GM21423 (cell line): Measurements from ENCODE around the gene ARMH2.

ENCODE experiments used
- ATAC-seq: cut with Tn5 transposase; IDR thresholded peaks from one replicate; pipeline ENCODE4 v1.9.1; 2021; ENCODE audit warnings: mild to moderate bottlenecking, moderate library complexity; ENCODE audit not compliant: unreplicated experiment

Gene ARMH2

DNA sequence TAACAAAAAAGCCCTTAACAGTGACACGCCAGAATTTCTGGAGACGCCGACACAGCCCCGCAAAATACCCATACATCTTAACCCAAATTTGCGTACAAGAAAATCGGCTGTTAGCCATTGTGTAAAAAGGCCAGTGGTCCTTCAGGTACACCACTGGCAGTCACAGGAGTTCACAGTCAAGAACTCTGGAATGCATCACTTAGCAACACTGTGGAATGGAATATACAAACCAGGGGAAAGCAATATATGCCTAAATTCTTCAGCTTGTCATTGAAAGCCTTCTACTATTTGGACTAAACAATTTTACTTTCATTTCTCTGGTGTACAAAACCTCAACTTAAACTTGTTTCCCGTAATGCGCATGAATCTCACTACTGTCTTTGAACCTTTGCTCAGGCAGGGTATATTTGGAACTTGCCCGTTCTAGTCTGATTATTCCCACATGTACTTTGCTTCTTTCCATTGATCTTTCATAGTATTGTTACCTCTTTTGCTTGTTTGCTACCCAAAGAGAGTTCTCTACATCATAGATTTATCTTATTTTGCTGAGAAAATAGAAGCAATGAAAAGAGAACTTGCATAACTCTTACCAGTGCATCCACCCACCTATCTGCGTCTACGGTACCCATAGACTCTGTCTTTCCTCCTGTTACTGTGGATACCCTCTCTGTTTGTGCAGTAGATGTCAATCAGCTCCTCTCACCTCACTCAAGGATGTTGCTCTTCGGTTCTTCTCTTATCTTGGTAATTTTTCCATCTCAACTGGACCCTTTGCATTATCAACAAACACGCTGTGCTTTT, at the start of gene ARMH2:
Gene ARMH2, minus strand, starts transcription at position 178 of the 801 bp plus-strand sequence. Its CDS starts 60 bp downstream, at position 118.
- no peak for ATAC-seq

DNA sequence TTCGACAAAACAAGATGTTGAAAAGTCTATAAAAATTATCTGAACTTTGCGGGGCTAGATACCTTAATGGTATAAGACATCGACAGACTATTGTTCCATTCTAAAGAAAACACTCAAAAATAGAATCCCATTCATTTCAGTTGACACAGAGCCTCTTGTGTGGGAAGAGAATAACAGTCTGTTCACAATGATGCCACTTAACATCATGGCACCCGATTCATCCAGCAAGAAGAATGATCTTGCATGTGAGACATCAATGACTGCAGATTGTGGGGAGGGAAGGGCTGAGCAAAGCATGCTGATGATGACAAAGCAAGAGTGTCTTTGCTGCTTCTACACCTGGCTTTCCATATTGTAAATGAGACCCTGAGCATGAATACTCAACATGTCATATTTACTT, 49.7 kb upstream of the ARMH2 start:
- ATAC-seq, result no peak

DNA sequence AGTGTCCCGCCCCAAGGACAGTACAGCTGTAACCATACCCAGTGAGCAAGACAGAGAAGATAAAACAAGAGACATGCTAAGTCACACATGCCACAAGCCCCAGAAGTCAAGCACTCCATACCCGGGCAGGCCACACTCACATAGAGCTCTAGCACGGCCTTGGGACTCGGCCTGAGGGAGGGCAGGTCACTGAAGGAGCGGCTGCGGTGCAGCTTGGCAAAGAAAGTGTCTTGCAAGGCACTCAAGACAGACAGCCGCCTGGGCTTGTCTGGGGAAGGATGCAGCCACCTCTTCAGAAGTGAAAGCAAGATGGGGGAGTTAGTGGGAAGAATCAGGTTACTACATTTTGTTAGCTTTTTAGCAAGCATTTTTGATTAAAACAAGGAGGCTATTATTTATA, 48.7 kb upstream of the ARMH2 start:
- ATAC-seq, result no peak

DNA sequence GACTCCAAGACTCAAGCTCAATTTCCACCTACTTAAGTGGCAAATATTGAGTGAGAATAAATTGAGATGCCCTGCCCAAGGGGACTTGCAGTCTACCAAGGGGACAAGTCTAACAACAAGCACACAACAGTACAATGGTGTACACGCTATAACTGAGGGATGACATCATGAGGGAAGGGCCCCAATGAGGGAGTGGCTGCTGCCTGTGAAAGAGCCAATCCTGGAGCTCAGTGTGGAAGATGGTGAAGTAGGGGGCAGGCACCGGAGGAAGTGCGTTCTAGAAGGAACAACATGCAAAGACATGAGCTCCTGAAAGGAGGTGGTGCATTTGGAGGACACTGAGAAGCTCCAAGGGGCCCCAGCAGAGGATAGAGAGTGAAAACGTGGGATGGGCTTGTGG, 46.9 kb upstream of the ARMH2 start:
- no peak for ATAC-seq

DNA sequence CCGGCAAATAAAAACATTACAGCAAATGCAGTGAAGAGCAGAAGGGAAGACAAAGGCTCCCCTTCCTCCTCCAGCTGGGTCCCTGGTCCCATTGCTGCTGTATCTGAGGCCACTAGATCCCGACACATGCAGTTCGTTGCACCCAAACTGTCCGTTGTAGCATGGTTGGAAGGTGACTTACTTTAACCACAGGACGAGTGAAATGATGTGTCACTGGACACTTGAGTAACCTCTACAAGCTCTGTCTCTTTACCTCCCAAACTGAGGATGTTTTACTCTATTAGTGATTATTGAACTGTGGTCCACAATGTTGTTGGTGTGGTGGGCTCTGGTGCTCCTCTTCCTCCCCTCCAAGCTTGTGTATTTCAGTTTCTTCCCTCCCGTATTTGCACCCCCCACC, 46.2 kb upstream of the ARMH2 start:
- no peak for ATAC-seq

DNA sequence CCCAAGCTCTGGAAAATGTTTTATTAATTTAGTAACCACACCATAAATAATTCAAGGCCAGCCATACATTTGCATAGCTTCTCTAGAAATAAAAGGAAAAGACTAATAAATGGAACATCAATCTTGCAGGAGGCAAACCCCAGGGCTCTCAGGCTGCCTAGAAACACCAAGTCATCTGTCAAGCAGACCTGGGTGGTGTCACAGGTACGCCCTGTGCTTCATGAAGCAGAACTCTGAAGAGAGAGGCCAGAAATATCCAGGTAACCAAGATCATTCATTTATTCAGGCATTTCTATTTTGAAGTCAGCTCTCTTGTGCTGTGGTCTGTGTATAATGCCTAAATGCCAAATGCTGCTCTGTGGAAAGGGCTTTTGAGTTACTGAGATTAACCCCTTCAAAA, 45.3 kb upstream of the ARMH2 start:
- ATAC-seq, result no peak

DNA sequence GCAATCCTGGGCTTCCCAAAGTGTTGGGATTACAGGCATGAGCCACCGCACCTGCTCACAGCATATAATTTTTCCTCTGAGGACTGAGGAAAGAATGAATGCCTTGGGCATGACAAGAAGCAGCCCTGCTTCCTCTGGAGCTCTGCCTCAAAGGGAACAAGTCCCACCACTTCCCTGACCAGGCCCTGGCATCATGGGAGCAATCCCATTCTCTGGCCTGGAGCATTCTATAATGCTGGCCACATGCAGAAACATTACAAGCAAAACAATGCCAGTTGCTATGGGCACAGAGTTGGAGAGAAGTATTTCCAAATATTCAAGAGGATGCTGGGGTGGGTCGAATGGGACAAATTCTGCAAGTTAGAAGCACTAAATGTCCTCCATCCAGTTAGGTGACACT, 41.5 kb upstream of the ARMH2 start:
- no peak for ATAC-seq

DNA sequence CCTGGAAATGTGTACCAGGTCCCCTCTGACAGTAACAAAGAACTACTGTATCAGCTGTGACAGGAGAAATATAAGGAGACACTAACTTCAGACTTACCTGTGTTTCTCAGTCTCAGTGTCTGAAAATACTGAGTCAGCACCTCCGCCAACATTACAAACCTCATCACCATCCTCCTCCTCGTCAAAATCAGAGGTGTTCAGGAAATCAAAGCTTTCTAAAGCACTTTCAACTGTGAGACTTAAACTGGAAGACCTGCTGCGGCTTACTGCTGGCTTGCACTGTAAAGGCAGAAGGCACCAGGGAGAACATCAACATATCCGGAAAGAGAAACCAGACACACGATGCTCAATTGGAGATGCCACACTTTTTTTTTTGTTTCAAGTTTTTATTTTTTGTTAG, 40.3 kb upstream of the ARMH2 start:
- no peak for ATAC-seq

DNA sequence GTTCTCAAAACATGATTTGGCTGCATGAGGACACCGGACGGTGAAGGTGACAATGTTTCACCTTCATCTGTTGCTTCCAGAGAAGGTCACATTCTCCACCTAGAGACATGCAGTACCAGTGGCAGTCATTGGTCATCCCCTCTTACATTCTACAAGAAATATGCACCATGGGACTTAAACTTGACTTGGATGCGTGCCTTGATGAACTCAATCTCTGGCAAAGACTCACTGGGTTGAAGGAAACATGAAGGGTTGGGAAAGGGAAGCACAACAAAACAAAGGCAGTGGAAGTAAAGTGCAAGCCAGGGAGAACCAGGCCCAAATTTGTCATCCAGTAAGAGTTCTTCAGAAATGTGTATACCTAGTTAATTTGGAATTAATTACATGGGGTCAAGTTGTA, 39.4 kb upstream of the ARMH2 start:
- no peak for ATAC-seq

DNA sequence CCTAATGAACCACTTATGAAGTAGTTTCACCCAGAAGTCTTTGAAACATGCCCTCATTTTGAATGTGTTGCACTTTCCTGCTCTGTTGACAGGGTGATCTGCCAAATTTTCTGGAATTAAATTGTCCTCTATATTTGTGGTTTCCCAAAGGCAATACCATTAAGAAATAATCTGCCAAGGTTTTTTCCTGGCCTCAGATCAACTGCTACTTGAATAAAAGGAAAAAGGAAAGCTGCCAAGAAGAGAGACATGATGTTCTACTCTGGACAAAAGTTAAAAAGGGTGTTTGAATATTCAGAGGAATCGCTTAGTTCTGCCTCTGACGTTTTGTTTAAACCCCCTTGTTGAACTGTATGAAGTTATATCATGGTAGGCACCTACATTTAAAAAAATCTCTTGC, 37.4 kb upstream of the ARMH2 start:
- no peak for ATAC-seq

DNA sequence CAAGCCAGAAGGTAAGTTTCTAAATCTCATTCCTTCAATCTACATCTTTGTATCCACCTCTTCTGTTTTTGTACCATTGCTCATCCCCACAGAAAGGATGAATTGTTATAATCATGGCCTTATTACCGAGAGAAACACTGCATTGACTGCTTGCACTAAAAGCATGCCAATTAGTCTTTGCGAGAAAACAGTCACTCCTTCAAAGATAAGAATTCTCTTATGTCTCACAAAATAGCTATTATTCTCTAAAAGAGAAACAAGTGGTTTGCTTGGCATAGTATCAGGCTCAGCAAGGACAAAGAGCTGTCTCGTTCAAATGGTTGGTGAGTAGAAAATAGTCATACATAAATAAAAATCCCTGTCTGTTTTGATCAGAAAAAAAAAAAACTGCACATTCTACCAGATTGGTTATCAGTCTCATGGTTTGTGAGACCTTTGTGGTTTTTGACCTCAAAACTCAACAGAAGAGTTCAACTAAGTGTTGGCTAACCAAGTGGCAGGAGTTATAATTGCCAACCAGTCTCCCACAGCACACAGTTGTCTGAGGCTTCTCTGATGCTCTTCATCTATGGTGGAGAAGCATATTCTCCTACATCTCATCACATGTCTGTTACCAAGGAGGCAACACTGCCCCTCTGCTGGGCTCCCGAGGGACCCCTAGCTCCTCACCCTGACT, 35.1 kb upstream of the ARMH2 start:
- no peak for ATAC-seq

DNA sequence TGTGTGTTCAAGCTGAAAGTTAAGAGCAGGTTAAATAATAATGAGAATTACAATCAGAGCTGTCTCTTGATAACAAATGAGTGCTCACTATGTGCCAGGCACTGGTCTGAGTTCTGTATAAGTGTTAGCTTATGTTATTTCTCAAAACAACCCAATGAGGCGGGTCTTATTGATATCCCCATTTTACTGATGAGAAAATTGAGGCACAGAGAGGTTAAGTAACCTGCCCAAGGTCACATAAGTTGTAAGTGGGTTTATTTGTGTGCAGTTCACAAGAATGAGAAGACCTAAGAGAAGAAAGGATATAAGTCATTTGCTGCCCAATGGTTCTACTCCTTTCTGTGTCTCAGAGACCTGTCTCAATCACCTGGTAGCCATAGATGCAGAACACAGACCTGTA, 34.1 kb upstream of the ARMH2 start:
- no peak for ATAC-seq

DNA sequence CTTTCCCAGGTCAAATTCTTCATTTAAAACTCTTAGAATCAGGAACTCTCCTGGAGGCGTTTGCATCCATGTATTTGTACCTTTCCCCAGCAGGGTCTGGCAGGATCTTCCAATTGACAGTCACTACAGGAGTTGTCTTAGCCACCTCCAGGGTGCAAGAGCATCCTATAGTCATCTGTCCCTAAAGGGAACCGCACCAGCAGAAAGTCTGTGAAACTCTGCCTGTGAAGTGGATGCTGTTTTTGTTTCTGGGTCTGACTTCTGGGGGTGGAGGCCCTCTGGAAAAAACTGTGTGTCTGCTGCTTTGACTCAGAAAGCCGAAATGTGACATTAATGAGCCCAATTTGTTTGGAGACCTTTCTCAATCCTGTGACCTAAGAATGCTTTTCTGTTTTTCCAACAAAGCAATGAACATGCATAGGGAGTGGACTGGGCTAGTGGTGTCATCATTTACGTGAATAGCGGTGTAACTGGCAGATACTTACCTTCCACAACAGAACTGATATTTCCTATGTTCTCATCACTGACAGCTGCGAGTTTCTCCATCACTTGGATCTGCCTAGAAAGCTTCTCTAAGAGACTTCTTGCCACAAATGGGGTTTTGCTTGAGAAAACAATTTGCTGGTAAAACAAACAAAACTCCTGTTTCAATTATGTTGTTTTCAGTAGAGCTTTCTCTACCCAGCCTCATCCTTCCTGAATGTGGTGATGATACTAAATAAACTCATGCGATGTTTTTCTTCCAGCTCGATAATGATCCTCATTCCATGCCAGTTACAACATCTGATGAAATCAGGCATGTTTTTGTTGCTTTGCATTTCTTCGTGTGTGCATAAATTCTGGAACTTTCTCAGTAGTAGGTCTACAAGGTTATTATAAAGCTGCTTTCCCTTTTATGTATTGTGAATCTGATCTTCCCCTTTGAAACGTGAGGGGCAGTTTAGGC, 33.3 kb upstream of the ARMH2 start:
- no peak for ATAC-seq

DNA sequence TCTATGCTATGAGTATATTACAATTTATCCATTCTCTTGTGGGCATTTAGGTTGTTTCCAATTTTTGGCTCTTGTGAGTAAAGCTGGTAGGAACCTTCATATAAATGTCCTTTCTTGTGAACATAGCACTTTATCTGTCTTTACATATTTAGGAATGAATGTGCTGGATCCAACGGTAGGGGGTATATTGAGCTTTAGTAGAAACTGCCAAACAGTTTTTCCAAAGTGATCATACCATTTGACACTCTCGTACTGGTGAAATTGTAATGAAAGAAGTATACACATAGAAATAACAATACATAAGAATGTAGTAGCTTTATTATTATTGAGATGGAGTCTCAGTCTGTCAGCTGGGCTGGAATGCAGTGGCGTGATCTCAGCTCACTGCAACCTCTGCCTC, 30.9 kb upstream of the ARMH2 start:
- no peak for ATAC-seq

DNA sequence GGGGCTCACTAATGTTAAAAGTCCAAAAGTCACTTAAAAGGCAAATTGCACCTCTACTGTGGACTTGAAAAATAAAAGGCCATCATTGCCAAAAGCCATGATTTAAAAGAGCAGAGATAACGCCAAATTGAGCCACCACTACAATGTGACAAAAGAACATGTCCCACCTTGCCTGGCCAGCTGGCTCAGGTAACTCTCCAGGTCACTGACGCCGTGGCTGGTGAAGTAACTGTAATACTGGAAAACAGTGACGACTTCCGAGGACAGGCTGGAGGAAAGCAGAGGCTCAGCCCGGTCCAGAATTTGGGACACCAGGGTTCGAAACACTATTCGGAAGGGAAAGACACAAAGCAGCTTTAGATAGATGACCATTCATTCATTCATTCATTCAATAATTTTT, 29.3 kb upstream of the ARMH2 start:
- no peak for ATAC-seq

DNA sequence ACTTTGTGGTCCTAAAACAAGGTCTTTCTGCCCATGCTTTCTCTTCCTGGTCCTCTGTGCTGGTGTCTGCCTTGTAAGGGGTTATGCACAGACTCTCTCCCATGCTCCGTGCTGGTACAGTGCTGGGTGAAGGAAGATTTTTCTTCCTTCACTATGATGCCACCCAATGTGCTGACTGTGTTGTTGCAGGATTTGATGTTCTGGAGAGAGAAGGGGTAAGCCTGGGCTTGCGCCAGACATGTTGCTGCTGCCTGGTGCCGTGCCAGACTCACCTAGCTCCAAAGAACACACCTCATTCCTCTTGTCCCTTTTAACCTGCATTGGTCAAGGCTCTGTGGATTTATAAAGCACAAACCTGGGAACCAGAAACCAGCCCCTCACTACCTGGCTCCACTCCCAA, 28.4 kb upstream of the ARMH2 start:
- no peak for ATAC-seq

DNA sequence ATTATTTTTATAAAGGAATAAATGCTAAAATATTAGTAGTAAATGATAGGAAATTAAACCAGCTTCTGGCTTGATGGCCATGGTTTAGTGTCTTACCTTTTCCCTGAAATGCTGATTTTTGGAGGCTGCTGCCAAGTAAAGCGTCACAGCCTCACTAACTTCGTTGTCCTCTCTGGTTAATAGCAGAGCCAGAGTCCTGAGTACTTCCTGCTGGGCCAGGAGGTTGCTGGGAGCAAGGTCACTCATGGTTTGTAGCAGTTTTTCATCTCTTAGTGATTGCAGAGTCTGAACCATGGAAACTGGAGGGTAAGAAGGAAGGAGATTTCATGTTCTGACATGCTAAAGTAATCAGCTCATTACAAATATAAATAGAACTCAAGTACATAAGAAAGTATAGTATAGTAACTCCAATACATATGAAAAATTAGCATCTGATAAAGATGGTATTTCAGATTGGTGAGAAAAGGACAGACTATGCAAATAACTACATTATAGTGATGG, 26.5 kb upstream of the ARMH2 start:
- no peak for ATAC-seq

DNA sequence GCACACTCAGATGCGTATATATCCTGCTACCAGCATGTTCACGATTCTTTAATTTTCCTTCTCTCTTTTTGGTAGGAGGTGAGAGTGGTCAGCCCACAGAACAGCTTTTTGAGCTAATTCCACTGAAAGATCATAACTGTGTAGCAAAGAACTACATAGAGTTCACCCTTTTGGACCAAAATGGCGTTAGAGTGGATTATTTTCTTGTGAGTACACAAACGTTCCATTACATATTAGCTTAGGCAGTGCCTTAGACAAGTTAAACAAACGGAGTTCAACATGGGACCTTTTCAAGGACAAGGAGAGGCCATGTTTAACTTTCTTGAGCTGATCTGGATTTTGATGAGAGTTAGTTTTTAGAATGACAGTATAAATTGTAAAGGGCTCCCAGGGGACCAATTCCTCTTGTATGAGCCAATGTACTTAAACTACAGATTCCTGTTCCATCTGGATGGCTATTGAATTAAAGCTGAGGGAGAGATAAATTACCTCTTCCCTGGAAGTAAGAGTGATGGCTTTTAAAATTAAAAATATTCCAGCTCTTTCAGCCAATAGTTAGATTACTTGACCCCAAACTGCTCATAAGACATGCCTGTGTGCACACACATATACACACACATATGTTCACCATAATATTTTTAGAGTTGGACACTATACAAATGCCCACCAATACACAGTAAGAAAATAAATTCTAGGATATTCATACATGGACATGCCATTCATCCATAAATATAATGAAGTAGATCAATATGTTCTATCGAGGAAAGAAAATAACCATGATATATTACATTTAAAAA, 25.6 kb upstream of the ARMH2 start:
- no peak for ATAC-seq

DNA sequence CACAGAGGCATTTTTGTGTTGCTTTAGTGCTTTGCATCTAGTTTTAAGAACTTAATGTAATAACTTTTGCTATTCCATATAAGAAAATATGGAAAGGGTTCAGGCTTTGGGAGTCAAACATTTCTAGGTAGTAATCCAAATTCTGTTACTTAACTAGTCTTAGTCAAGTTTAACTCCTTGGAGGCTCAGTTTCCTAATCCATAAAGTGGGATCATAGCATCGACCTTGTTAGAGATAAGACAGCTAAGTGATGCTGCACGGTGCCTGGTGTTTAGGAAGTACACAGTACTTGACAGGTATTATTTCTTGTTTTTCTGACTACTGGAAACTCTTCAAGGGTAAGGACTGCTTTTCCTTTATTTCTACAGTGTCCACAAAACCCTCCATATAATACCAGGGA, 24.5 kb upstream of the ARMH2 start:
- ATAC-seq, result no peak

DNA sequence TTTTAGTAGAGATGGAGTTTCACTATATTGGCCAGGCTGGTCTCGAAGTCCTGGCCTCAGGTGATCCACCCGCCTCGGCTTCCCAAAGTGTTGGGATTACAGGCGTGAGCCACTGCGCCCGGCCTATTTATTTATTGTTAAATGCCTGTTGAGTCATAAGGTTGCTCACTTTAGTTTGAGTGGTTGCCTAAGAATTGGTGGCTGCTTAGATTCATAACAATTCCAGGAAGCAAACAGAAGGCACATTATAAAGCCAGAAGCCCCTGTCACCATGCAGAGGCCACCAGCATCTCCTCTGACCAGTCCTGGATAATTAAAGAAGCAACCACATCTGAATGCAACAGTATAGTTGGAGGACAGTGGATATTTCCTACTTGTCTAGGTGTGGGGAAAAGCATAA, 24.0 kb upstream of the ARMH2 start:
- no peak for ATAC-seq
